HL-60 (cell line): Measurements from ENCODE around the gene GBX1.
A peak's percentile ranks its signal among the peaks of the same experiment; 100 is the strongest.

Experiments used
- DNase-seq, 2 experiments: peaks; one replicate each; pipeline ENCODE4 v3.0.0-alpha.2; 2010 to 2020; ENCODE audit warnings: low read depth in 1 of 2, low spot score in 1 of 2
- H3K27ac ChIP-seq: fragments of 250-450 bp; sonication (Bioruptor Pico); replicated peaks from 2 replicates; pipeline ENCODE4 v1.5.1; 2020; ENCODE audit warnings: mild to moderate bottlenecking, moderate library complexity
- H3K27me3 ChIP-seq: fragments of 250-450 bp; sonication (Bioruptor Pico); 2 replicates; pipeline ENCODE4 v1.5.1; 2021; ENCODE audit warnings: mild to moderate bottlenecking, moderate library complexity; ENCODE audit not compliant: insufficient read depth, poor library complexity, severe bottlenecking
- H3K4me3 ChIP-seq: replicated peaks from 2 replicates; pipeline ENCODE4 v1.5.1; 2011; ENCODE audit warnings: mild to moderate bottlenecking, control low read depth, low read length; ENCODE audit not compliant: insufficient read depth
- GABPA ChIP-seq: IDR thresholded peaks from 2 replicates; pipeline ENCODE4 v1.6.1; 2012; ENCODE audit warnings: low read depth
- POLR2AphosphoS5 ChIP-seq: IDR thresholded peaks from 2 replicates; pipeline ENCODE4 v1.6.1; 2012; ENCODE audit warnings: low read depth
- SPI1 ChIP-seq: IDR thresholded peaks from 2 replicates; pipeline ENCODE4 v1.6.1; 2012; ENCODE audit warnings: low read depth, mild to moderate bottlenecking, borderline replicate concordance
- TF ChIP-seq, protein P1 (sequence below): IDR thresholded peaks from one replicate; pipeline ENCODE4 v1.5.1; 2011; ENCODE audit warnings: low read length, control low read depth, inconsistent platforms; ENCODE audit not compliant: insufficient read depth
- TF ChIP-seq, protein P2 (sequence below): IDR thresholded peaks from 2 replicates; pipeline ENCODE4 v1.6.1; 2012; ENCODE audit warnings: low read depth; ENCODE audit not compliant: insufficient replicate concordance

The GBX1 gene

DNA sequence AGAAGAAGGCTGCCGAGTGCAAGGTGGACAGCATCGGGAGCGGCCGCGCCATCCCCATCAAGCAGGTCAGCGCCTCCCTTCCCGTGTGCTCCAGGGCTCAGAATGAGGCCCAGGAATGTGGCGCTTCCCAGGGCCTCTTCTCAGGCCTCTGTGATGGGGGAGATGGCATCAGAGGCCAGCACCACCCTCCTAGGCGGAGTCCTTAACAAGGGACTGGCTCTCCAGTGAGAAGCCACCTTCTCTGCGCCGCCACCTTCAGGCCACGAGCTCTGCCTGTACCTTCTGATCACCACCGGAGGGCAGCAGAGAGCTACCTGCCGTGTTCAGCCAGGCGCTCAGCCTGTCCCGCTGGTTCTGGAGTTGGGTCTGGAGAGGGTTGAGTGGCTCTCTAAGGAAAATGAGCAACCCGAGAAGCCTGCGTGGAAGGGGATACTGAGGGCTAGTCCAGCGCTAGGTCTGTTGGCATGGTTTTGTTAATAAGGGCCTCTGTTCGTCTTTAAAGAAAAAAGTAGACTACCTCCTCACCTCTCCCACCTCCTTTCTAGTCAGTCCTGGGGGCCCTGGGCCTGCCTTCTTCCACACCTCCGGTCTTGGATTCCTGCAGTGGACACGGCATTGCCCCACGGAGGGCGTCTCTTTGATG lies 43.6 kb downstream of the GBX1 start:
- peak; percentile 47 to 77 for DNase-seq
- Histone ChIP-seq H3K27me3 (no peaks in the 10 kb centered on the region), H3K4me3 (no peak overlapping the region), H3K27ac (no peak overlapping the region)
- TF ChIP-seq, protein P1, sequence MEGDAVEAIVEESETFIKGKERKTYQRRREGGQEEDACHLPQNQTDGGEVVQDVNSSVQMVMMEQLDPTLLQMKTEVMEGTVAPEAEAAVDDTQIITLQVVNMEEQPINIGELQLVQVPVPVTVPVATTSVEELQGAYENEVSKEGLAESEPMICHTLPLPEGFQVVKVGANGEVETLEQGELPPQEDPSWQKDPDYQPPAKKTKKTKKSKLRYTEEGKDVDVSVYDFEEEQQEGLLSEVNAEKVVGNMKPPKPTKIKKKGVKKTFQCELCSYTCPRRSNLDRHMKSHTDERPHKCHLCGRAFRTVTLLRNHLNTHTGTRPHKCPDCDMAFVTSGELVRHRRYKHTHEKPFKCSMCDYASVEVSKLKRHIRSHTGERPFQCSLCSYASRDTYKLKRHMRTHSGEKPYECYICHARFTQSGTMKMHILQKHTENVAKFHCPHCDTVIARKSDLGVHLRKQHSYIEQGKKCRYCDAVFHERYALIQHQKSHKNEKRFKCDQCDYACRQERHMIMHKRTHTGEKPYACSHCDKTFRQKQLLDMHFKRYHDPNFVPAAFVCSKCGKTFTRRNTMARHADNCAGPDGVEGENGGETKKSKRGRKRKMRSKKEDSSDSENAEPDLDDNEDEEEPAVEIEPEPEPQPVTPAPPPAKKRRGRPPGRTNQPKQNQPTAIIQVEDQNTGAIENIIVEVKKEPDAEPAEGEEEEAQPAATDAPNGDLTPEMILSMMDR, result peak; percentile 99
- no peak for TF ChIP-seq POLR2AphosphoS5

DNA sequence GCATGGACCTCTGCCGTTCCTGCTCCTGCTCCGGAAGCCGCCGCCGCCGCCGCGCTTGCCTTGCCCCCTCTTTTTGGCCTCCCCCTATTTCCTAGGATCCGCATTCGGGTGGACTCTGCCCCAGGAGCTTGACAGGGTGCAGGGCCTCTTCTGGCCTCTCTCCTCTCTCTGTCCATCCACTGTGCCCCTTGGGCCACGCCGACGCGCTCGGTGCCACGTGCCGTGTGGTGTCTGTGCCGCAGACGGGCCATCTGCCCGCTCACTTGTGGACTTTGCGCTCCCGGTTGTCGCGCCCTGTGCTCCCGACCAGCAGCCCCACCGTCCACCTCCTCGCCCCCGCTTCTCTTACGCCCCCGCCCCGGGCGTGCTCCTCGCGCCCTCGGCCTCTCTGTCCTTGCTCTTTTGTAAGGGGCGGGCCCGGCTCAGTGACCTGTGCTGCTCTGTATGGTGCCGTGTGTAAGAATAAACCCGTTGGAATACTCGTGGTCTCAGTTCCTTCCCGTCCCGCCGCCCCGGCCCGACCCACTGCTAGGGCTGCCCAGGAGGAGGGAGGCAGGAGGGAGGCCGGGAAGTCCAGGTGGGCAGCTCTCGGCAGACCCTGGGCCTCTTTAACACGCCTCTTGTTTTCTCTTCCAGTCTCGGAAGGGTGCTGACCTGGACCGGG lies 44.2 kb downstream of the GBX1 start:
- no peak for DNase-seq
- H3K27ac ChIP-seq, result no peak overlapping the region
- no peak overlapping the region for H3K4me3 ChIP-seq
- TF ChIP-seq, protein P1, result no peak
- TF ChIP-seq POLR2AphosphoS5 (no peak), GABPA (no peak)
- H3K27me3 ChIP-seq, result no peaks in the 10 kb centered on the region

DNA sequence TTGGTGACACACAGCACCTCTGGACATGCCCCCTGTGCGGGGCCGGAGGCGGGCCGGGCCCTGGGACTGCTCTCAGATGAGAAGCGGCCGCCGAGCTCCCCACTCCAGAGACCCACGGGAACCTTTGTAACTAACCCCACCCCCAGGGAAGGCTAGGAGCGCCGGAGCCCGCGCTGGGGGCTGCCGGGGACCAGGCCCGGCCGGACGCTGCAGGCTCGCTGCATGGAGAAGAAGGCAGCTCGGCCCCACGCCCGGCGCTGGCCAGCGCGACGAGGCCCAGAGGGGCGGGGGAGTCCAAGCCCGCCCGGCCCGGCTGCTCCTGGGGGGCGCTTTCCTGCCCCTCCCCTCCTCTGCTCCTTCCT lies 44.7 kb downstream of the GBX1 start:
- no peak for DNase-seq
- Histone ChIP-seq H3K27me3 (no peaks in the 10 kb centered on the region), H3K4me3 (no peak overlapping the region), H3K27ac (no peak overlapping the region)
- TF ChIP-seq GABPA, result no peak
- TF ChIP-seq, protein P1, result no peak
- TF ChIP-seq POLR2AphosphoS5, result no peak
- TF ChIP-seq, protein P2, sequence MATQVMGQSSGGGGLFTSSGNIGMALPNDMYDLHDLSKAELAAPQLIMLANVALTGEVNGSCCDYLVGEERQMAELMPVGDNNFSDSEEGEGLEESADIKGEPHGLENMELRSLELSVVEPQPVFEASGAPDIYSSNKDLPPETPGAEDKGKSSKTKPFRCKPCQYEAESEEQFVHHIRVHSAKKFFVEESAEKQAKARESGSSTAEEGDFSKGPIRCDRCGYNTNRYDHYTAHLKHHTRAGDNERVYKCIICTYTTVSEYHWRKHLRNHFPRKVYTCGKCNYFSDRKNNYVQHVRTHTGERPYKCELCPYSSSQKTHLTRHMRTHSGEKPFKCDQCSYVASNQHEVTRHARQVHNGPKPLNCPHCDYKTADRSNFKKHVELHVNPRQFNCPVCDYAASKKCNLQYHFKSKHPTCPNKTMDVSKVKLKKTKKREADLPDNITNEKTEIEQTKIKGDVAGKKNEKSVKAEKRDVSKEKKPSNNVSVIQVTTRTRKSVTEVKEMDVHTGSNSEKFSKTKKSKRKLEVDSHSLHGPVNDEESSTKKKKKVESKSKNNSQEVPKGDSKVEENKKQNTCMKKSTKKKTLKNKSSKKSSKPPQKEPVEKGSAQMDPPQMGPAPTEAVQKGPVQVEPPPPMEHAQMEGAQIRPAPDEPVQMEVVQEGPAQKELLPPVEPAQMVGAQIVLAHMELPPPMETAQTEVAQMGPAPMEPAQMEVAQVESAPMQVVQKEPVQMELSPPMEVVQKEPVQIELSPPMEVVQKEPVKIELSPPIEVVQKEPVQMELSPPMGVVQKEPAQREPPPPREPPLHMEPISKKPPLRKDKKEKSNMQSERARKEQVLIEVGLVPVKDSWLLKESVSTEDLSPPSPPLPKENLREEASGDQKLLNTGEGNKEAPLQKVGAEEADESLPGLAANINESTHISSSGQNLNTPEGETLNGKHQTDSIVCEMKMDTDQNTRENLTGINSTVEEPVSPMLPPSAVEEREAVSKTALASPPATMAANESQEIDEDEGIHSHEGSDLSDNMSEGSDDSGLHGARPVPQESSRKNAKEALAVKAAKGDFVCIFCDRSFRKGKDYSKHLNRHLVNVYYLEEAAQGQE, result no peak
- TF ChIP-seq SPI1, result no peak

DNA sequence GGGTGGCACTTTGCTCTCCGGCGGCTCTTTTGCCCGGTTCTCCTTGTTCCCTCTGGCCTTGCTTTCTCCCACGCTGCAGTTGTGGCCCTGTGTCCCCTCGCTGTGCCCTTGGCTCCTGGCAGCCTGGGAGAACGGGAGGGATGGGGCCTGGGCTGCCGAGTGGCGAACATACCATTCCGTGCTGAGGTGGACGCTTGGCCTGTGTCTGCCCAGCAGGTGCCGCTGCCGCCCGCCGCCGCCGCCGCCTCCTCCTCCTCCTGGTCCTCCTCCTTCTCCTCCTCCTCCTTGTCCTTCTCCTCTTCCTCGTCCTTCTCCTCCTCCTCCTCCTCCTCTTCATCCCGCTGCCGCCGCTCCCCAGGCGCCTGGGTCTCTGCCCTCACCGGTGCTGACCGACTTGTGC lies 45.2 kb downstream of the GBX1 start:
- TF ChIP-seq, protein P1, result no peak
- no peak for DNase-seq
- Histone ChIP-seq H3K4me3 (no peak overlapping the region), H3K27me3 (no peaks in the 10 kb centered on the region), H3K27ac (no peak overlapping the region)
